ENCODE data around the gene ADAMTS2.

ADAMTS2 gene

DNA sequence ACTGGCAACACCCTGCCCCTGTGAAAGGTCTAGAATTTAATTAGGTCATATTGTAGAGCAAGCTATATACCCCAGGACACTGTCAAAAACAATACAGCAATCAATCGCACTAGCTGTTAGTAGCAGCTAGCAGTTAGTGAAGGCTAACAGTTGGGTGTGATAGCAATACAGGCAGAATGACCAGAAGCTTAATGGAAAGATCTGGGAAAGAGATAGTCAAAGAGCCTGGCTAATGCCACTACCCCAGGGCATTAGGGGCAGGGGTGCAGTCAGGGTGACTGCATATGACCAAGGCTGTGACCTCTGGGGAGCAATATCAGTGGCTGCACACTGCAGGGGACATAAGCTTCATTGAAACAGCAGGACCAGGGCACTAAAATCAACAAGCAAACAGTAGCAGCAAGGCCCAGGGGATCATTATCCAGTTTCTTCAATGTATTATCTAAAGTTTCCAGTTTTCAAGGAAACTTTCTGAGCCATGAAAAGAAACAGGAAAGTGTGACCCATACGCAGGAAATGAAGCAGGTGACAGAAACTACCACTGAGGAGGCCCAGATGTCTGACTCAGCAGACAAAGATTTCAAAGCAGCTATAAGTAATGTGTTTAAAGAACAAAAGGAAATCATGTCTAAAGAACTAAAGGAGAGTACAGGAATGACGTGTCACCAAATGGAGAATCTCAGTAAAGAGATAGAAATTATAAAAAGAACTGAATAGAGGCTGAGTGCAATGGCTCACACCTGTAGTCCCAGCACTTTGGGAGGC, 202.6 kb downstream of the ADAMTS2 start:
- TF ChIP-seq, protein P1, sequence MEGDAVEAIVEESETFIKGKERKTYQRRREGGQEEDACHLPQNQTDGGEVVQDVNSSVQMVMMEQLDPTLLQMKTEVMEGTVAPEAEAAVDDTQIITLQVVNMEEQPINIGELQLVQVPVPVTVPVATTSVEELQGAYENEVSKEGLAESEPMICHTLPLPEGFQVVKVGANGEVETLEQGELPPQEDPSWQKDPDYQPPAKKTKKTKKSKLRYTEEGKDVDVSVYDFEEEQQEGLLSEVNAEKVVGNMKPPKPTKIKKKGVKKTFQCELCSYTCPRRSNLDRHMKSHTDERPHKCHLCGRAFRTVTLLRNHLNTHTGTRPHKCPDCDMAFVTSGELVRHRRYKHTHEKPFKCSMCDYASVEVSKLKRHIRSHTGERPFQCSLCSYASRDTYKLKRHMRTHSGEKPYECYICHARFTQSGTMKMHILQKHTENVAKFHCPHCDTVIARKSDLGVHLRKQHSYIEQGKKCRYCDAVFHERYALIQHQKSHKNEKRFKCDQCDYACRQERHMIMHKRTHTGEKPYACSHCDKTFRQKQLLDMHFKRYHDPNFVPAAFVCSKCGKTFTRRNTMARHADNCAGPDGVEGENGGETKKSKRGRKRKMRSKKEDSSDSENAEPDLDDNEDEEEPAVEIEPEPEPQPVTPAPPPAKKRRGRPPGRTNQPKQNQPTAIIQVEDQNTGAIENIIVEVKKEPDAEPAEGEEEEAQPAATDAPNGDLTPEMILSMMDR (IDR thresholded peaks at IDR 0.05; ENCODE audit: control extremely low read depth, extremely low read depth, low read depth, missing control alignments): no peak
- POLR2A ChIA-PET: no interaction called here
- CTCF ChIA-PET: no interaction called here
- no peak for DNase-seq (ENCODE audit: extremely low spot score)

DNA sequence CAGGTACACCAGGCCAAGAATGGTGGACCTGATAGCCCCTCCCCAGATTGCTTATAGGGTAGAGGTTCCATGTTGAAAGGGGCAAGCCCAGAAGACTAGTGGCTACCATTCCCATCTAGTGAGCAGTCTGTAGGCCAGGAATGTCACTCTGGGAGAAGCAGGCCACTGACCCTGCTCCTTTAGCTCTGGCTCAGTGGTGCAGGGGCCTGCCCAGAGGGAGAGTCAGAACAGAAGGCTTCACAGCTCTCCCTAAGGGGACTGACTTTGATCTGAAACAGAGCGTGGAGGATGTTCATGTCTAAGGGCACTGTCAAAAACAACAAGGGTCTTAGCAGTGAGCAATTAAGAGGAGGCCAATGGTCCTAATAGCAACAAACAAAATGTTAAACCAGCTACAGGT, 203.4 kb downstream of the ADAMTS2 start:
- no peak for DNase-seq (ENCODE audit: extremely low spot score)
- ChIA-PET CTCF (no interaction called here), POLR2A (no interaction called here)
- TF ChIP-seq, protein P1 (IDR thresholded peaks at IDR 0.05; ENCODE audit: control extremely low read depth, extremely low read depth, low read depth, missing control alignments): no peak

DNA sequence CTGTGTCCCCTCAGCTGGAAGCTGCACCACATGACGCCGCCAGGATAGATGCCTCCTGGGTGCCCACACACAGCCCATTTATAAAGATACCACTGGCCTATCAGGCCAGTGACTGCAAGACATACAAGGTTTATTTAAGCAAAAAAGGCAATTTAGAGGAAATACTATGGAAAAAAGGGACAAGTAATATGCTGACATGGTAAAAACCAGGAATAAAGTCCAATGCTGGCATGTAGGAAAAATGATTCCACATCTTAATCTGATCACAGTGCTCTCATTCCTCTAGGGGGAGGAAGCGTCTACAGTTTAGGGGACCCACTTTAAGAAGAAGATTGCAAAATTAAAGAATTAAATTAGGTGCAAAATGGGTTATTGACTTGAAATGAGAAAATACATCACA, 205.0 kb downstream of the ADAMTS2 start:
- TF ChIP-seq, protein P1 (IDR thresholded peaks at IDR 0.05; ENCODE audit: control extremely low read depth, extremely low read depth, low read depth, missing control alignments): no peak
- DNase-seq (ENCODE audit: extremely low spot score): no peak
- CTCF ChIA-PET: no interaction called here
- POLR2A ChIA-PET: no interaction called here

DNA sequence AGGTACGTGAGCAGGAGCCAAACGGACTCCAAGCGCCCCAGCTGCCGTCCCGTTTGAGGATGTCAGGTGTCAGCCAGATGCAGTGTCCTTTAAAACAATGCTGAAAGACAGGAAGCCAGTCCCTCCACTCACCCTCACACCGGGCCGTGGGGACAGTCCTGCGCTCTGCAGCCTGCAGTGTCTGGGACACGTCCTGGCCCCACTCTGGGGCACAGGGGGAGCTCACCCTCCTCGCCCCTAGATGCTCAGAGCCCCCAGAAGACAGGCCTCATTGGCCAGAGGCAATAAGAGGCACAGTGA, 205.4 kb downstream of the ADAMTS2 start:
- ChIA-PET CTCF (no interaction called here), POLR2A (no interaction called here)
- TF ChIP-seq, protein P1 (IDR thresholded peaks at IDR 0.05; ENCODE audit: control extremely low read depth, extremely low read depth, low read depth, missing control alignments): no peak
- no peak for DNase-seq (ENCODE audit: extremely low spot score)

DNA sequence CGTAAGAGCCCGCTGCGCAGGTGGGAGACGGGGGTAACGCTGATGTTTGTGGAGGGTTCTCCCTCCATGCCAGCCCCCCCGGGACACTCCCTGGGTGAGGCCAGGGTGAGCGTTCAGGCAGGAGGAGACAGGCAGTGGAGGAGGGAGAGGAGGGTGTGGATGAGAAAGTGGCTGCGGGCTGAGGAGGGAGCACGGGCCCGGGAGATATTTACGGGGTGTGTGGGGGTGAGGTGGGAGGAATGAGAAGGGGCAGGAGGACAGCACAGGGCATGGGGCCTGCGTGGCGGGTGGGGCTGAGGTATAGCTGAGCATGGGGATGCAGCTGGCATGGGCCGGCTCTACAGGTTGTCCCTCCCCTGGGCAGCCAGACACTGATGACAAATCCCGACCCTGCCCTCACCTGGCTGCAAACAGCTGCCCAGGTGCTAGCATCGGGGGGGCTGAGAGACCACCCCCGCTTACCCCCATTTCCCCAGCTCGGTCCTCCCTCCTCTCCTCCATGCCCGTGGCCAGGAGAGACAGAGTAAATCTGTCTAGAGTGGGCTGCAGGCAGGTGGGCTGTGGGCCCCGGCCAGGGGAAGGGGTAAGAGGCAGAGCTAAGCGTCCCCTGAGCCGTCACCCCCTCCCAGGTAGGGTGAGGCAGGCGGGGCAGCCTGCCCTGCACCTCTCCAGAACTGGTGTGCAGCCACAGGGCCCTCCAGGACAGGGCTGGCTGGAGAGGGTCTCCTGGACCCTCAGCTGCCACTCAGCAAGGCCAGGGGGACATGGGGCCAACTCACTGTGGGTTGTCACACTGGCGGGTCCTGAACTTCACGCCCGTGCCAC, 205.9 kb downstream of the ADAMTS2 start:
- ChIA-PET POLR2A (no interaction called here), CTCF (no interaction called here)
- DNase-seq (ENCODE audit: extremely low spot score): no peak
- TF ChIP-seq, protein P1 (IDR thresholded peaks at IDR 0.05; ENCODE audit: control extremely low read depth, extremely low read depth, low read depth, missing control alignments): no peak

DNA sequence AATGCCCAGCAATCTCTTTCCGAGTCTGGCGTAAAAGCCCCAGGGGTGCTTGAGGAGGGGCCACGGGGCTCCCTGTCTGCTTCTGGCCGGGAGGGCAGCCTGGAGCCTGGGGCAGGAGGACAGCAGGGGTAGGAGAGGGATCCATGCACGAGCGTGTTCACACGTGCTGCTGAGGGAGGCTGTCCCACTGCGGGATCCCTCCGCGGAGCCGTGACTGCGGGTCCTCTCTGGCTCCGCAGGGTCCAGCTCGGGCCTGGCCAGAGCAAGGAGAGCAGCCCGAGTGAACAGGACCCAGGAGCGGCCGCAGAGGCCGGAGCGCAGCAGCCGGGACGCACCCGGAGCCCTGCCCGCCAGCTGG, 206.7 kb downstream of the ADAMTS2 start:
- POLR2A ChIA-PET: no interaction called here
- DNase-seq (ENCODE audit: extremely low spot score): no peak
- TF ChIP-seq, protein P1 (IDR thresholded peaks at IDR 0.05; ENCODE audit: control extremely low read depth, extremely low read depth, low read depth, missing control alignments): no peak
- CTCF ChIA-PET: no interaction called here
